NCI-H460 (cell line): ENCODE measurements around the gene CNN2. TPM values are rescaled to one million over a fixed set of nuclear protein-coding genes. Genes with fewer than 3 reads are reported as not detected.

Source experiments
- DNase-seq: peaks from one replicate; pipeline ENCODE4 v3.0.0-alpha.2; 2016; ENCODE audit warnings: low read depth; ENCODE audit errors: extremely low read depth
- total RNA-seq: library from RNA; depleted of rRNA; stranded (reverse); fragments of >200 nt; shearing (Covaris generic); gene quantifications from 2 replicates; pipeline ENCODE4 v1.2.3, GENCODE V29; 2014

Gene CNN2
- total RNA-seq, 1 experiment from 2014 or later = 22.2 TPM

GRCh38 chr19:1046836-1047695 lies 20.7 kb downstream of the CNN2 start:
- no peak for DNase-seq

- DNase-seq = no peak
Observed at GRCh38 chr19:1047696-1048147, 21.3 kb downstream of the CNN2 start.

GRCh38 chr19:1049106-1049505 lies 22.7 kb downstream of the CNN2 start:
- DNase-seq = no peak

GRCh38 chr19:1049800-1050199 lies 23.4 kb downstream of the CNN2 start:
- no peak for DNase-seq

GRCh38 chr19:1050989-1051788 lies 24.8 kb downstream of the CNN2 start:
- no peak for DNase-seq

GRCh38 chr19:1051791-1052190 lies 25.4 kb downstream of the CNN2 start:
- no peak for DNase-seq

GRCh38 chr19:1052349-1052975 lies 26.1 kb downstream of the CNN2 start:
- DNase-seq = no peak

GRCh38 chr19:1053176-1054101 lies 27.0 kb downstream of the CNN2 start:
- no peak for DNase-seq

- DNase-seq = no peak
Observed at GRCh38 chr19:1054102-1055027, 28.0 kb downstream of the CNN2 start.

- no peak for DNase-seq
Observed at GRCh38 chr19:1055028-1055425, 28.6 kb downstream of the CNN2 start.

GRCh38 chr19:1055886-1056620 lies 29.6 kb downstream of the CNN2 start:
- no peak for DNase-seq

- DNase-seq = peak; percentile 22
Observed at GRCh38 chr19:1057176-1057855, 30.9 kb downstream of the CNN2 start.

- DNase-seq = no peak
Observed at GRCh38 chr19:1058112-1058511, 31.7 kb downstream of the CNN2 start.

GRCh38 chr19:1060689-1061088 lies 34.3 kb downstream of the CNN2 start:
- DNase-seq = no peak

- DNase-seq = no peak
Observed at GRCh38 chr19:1061987-1062386, 35.6 kb downstream of the CNN2 start.

- DNase-seq = no peak
Observed at GRCh38 chr19:1062387-1063029, 36.1 kb downstream of the CNN2 start.
